CD4-positive, alpha-beta T cell treated with Interleukin-21 for 1 hour (primary cell): ENCODE results near the gene TIMM8A.
"Not testable (repeated sequence)": the region's sequence is repeated elsewhere in the genome, so short reads cannot be mapped to it uniquely, and the experiment has no call there.

Source experiments
- DNase-seq: peaks from one replicate; pipeline ENCODE4 v3.0.0-alpha.2; 2020

The TIMM8A gene

GRCh38 chrX:101357166-101357795 is 8.7 kb upstream of the TIMM8A start:
- no peak for DNase-seq

- DNase-seq: no peak
These were observed 636 bp upstream of the TIMM8A start for GRCh38 chrX:101349193-101349562.

- no peak for DNase-seq
These were observed 587 bp downstream of the TIMM8A start for GRCh38 chrX:101347859-101348451.

- DNase-seq: no peak
These were observed 10.7 kb downstream of the TIMM8A start for GRCh38 chrX:101337776-101338271.

- DNase-seq: not testable (repeated sequence)
These were observed 14.2 kb downstream of the TIMM8A start for GRCh38 chrX:101334310-101334709.

- DNase-seq: not testable (repeated sequence)
These were observed 21.9 kb downstream of the TIMM8A start for GRCh38 chrX:101326600-101326999.

GRCh38 chrX:101303790-101304189 is 44.8 kb downstream of the TIMM8A start:
- no peak for DNase-seq
